SK-N-SH treated with all-trans-retinoic acid at 6 μM for 48 hours (cell line): ENCODE data around the gene RAP1GAP.
"Not testable (repeated sequence)": the region's sequence is repeated elsewhere in the genome, so short reads cannot be mapped to it uniquely, and the experiment has no call there.

Experiments
- ATAC-seq: fragments of 200-7000 bp; cut with Tn5 transposase; 3 replicates; pipeline ENCODE4 v1.9.1; 2020; ENCODE audit warnings: mild to moderate bottlenecking, moderate library complexity
- ARNTL ChIP-seq: fragments of 450-650 bp; formaldehyde crosslinking; IDR thresholded peaks from 2 replicates; pipeline ENCODE4 v1.5.0; 2020; ENCODE audit warnings: low read depth, mild to moderate bottlenecking, moderate library complexity, borderline replicate concordance
- BACH2 ChIP-seq: fragments of 250-450 bp; sonication (Bioruptor Pico); IDR thresholded peaks from 2 replicates; pipeline ENCODE4 v1.9.0; 2021; ENCODE audit warnings: mild to moderate bottlenecking, borderline replicate concordance
- CREB5 ChIP-seq: fragments of 250-450 bp; sonication (Bioruptor Pico); IDR thresholded peaks from 2 replicates; pipeline ENCODE4 v1.5.1; 2020; ENCODE audit warnings: low read depth, mild to moderate bottlenecking, moderate library complexity
- CSDC2 ChIP-seq: fragments of 250-450 bp; sonication (Bioruptor Pico); IDR thresholded peaks from 2 replicates; pipeline ENCODE4 v1.5.0; 2020; ENCODE audit warnings: mild to moderate bottlenecking, moderate library complexity
- CSRNP3 ChIP-seq: fragments of 250-450 bp; sonication (Bioruptor Pico); IDR thresholded peaks from 2 replicates; pipeline ENCODE4 v1.5.1; 2021; ENCODE audit warnings: mild to moderate bottlenecking, moderate library complexity
- ESRRG ChIP-seq: fragments of 250-450 bp; sonication (Bioruptor Pico); IDR thresholded peaks from 2 replicates; pipeline ENCODE4 v1.6.1; 2021; ENCODE audit warnings: mild to moderate bottlenecking
- GLIS3 ChIP-seq: fragments of 250-450 bp; sonication (Bioruptor Pico); IDR thresholded peaks from 2 replicates; pipeline ENCODE4 v1.5.0; 2020; ENCODE audit warnings: mild to moderate bottlenecking, moderate library complexity
- ISL1 ChIP-seq: fragments of 250-450 bp; sonication (Bioruptor Pico); IDR thresholded peaks from 2 replicates; pipeline ENCODE4 v2.1.2; 2022; ENCODE audit warnings: mild to moderate bottlenecking, moderate library complexity
- OSR1 ChIP-seq: fragments of 250-450 bp; sonication (Bioruptor Pico); IDR thresholded peaks from 2 replicates; pipeline ENCODE4 v1.8.0; 2022; ENCODE audit warnings: moderate library complexity, mild to moderate bottlenecking, inconsistent platforms
- POU6F1 ChIP-seq: fragments of 250-450 bp; sonication (Bioruptor Pico); IDR thresholded peaks from 2 replicates; pipeline ENCODE4 v1.8.0; 2021; ENCODE audit warnings: low read depth, mild to moderate bottlenecking, moderate library complexity, borderline replicate concordance
- PPARA ChIP-seq: fragments of 250-450 bp; sonication (Bioruptor Pico); IDR thresholded peaks from 2 replicates; pipeline ENCODE4 v1.5.0; 2020; ENCODE audit warnings: mild to moderate bottlenecking, borderline replicate concordance
- SNAI2 ChIP-seq: fragments of 250-450 bp; sonication (Bioruptor Pico); IDR thresholded peaks from 2 replicates; pipeline ENCODE4 v1.5.0; 2020; ENCODE audit warnings: mild to moderate bottlenecking, moderate library complexity
- TCF4 ChIP-seq: fragments of 250-450 bp; sonication (Bioruptor Pico); IDR thresholded peaks from 2 replicates; pipeline ENCODE4 v1.8.0; 2021; ENCODE audit warnings: mild to moderate bottlenecking, moderate library complexity, borderline replicate concordance
- TOX ChIP-seq: fragments of 250-450 bp; sonication (Bioruptor Pico); IDR thresholded peaks from 2 replicates; pipeline ENCODE4 v1.8.0; 2021; ENCODE audit warnings: mild to moderate bottlenecking, moderate library complexity, borderline replicate concordance
- TSHZ2 ChIP-seq: fragments of 250-450 bp; sonication (Bioruptor Pico); IDR thresholded peaks from 2 replicates; pipeline ENCODE4 v1.5.0; 2020; ENCODE audit warnings: mild to moderate bottlenecking, moderate library complexity
- ZFP3 ChIP-seq: fragments of 250-450 bp; sonication (Bioruptor Pico); IDR thresholded peaks from 2 replicates; pipeline ENCODE4 v1.5.0; 2020; ENCODE audit warnings: mild to moderate bottlenecking, moderate library complexity
- ZFP30 ChIP-seq: fragments of 450-650 bp; formaldehyde crosslinking; IDR thresholded peaks from 2 replicates; pipeline ENCODE4 v1.5.0; 2022; ENCODE audit warnings: mild to moderate bottlenecking, moderate library complexity
- ZNF565 ChIP-seq: fragments of 450-650 bp; formaldehyde crosslinking; conservative IDR thresholded peaks from 2 replicates; pipeline ENCODE4 v1.5.0; 2020; ENCODE audit warnings: low read depth, mild to moderate bottlenecking, moderate library complexity
- ZNF8 ChIP-seq: fragments of 450-650 bp; formaldehyde crosslinking; IDR thresholded peaks from 2 replicates; pipeline ENCODE4 v1.5.0; 2020; ENCODE audit warnings: mild to moderate bottlenecking, moderate library complexity

RAP1GAP gene

GRCh38 chr1:21633141-21633755, 35.9 kb downstream of the RAP1GAP start:
- no peak for ATAC-seq
- TF ChIP-seq ZNF8 (no peak), ZFP30 (CRISPR knock-in tag) (no peak), ZNF565 (no peak), TOX (CRISPR knock-in tag) (no peak), CSRNP3 (CRISPR knock-in tag) (no peak), SNAI2 (no peak), ESRRG (CRISPR knock-in tag) (no peak), TCF4 (no peak), POU6F1 (CRISPR knock-in tag) (no peak), ZFP3 (CRISPR knock-in tag) (no peak), ISL1 (no peak), BACH2 (CRISPR knock-in tag) (no peak), CSDC2 (CRISPR knock-in tag) (no peak), CREB5 (CRISPR knock-in tag) (no peak), TSHZ2 (CRISPR knock-in tag) (no peak), PPARA (CRISPR knock-in tag) (no peak), GLIS3 (no peak)

- TF ChIP-seq GLIS3 = no peak
- no peak for TF ChIP-seq OSR1
- no peak for TF ChIP-seq PPARA (CRISPR knock-in tag)
- ATAC-seq = no peak
Measured at GRCh38 chr1:21631944-21632887, 36.9 kb downstream of the RAP1GAP start.

GRCh38 chr1:21631590-21631943, 37.6 kb downstream of the RAP1GAP start:
- ATAC-seq = not testable (repeated sequence)

- TF ChIP-seq ARNTL (CRISPR knock-in tag) (no peak), ZNF8 (no peak), TSHZ2 (CRISPR knock-in tag) (no peak), OSR1 (no peak), BACH2 (CRISPR knock-in tag) (no peak)
- no peak for ATAC-seq
Measured at GRCh38 chr1:21630571-21631343, 38.4 kb downstream of the RAP1GAP start.
